Measurements from ENCODE around the gene INKA1.
"Not testable (repeated sequence)": the region's sequence is repeated elsewhere in the genome, so short reads cannot be mapped to it uniquely, and the experiment has no call there.

Gene INKA1

DNA sequence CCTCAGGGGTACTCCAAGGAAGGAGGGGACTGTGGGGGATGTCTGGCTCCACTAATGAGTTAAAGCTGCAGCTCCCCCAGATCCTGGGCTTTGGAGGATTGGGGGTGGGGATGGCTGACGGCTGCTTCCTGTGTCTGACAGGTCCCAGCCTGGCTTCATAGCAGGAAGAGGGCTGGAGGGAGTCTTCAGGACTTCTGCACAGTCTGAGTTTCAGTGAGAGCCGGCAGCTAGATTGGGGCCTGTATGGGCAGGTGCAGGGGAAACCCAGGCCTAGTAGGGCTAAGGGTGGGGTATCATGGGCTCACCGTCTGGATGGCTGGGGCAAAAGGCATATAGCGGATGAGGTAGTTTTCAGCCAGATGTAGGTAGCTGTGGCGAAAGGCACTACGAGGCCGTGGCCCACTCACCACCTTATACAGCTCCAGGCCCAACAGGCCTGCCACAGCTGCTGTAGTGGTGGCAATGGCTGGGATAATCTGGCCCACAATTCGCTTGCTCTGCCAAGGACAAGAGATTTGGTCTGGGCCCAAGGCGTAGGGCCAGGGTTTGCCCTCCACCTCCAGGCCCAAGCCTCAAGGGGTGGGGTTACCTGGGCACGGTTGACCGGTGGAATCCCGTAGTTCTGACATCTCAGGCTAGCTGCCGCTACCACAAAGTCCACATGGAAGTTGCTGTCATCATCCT is 4.5 kb downstream of the INKA1 start:
- no peak for DNase-seq (ENCODE audit: low read depth in 2 of 2)

DNA sequence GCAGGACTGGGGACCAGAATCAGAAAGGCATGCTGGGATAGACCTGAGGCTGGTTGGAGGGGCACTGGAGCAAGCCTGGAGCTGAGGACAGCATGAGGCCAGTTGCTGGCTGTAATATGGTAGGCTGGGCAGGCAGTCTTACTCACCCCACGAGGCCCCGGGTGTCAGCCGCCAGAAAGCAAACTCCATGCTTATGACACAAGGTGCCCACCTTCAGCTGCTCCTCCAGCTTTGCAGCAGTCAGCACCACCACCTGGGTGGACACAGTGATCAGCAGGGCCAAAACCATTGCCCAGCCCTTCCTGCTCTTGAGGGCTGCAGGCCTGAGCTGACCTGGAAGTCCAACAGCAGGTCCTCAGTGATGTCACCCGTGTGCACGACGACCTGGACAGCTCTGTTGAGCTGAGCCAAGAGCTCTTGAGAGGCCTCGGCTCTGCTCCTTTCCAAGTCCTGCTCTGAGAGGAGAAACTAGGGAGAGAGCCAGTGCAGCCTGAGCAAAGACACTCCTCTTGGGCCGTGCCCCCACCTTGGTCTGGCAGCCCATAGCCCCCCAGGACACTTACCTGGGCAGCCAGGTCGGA is 9.9 kb downstream of the INKA1 start:
- no peak for DNase-seq (ENCODE audit: low read depth in 2 of 2)

DNA sequence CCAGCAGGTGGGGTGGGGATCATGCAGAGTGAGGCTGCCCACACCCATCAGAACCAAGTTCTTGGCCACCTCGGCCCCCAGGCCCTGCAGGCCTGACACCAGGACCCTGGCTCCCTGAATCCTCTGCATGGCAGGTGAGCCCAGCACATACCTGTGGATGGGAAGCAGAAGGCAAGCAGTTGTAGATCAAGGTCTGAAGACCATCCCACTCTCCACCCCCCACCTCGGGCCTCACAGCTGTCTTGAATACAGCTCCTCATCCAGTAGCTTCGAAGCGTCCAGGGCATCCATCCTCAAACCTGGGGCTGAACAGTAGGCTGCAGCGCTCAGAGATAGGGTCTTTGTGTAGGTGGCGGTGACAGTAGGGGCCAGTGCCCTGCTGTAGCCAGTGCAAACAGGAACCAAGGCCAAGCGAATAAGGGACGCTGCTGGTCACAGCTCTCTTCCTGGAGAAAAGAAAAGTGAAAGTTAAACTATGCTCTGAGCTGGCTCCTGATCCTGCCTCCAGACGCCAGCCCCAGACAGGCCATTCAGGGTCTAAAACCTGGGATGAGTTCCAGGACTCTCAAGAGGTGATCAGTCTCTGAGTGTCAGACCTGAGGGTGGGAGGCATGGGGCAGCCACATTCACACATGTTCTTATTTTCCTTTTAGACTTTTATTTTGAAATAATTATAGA is 10.6 kb downstream of the INKA1 start, which contains the start of gene UBA7:
Gene UBA7, minus strand, starts transcription at position 457 of the 678 bp plus-strand sequence. Its CDS starts 166 bp downstream, at position 291.
- no peak for DNase-seq (ENCODE audit: low read depth in 2 of 2)

DNA sequence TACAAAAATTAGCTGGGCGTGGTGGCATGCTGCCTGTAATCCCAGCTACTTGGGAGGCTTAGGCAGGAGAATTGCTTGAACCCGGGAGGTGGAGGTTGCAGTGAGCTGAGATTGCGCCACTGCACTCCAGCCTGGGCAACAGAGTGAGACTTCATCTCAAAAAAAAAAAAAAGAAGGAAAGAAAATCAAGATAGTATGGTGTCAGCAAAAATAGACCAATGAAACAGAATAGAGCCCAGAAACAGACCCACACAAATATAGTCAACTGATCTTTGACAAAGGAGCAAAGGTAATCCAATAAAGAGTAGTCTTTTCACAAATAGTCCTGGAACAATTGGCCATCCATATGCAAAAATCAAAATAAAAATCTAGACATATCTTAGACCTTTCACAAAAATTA is 20.1 kb downstream of the INKA1 start:
- not testable (repeated sequence) for DNase-seq (ENCODE audit: low read depth in 2 of 2)

DNA sequence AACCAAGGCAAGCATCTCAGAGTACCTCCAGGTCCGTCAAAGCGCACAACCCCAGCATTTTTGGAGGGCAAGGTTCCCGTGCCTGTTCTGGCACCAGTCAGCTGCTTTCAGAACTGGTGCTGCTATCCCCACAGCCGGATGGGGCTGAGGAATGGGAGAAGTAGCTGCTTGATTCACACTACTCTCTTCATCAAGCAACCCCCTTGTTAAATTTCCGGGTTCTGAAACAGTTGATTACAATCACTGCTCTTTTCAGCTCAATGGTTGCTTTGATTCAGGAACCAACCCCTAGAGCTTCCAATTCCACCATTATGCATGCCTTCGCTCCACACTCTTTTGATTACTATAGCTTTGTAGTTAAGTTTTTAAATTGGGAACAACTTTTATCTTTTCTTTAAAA is 23.0 kb downstream of the INKA1 start:
- DNase-seq (ENCODE audit: low read depth in 2 of 2), result no peak

DNA sequence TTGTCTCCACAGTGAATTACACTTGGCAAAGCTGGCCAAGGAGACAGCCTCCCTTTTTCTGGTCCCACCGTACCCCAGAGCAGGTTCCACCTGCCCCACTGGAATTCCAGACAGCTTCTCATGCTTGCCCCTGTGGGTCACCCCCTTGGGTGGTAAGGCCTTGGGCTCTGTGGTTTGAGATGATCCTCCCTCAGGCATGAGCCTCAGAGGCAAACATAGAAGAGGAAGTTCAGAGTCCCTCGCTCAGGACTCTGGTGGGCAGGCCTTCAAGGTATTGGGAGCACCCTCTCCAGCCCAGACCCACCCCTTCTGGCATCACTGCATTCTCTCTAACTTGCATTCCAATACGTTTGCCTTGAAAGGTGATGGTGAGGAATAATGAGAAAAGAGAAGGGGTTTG is 28.3 kb downstream of the INKA1 start:
- DNase-seq (ENCODE audit: low read depth in 2 of 2), result no peak

DNA sequence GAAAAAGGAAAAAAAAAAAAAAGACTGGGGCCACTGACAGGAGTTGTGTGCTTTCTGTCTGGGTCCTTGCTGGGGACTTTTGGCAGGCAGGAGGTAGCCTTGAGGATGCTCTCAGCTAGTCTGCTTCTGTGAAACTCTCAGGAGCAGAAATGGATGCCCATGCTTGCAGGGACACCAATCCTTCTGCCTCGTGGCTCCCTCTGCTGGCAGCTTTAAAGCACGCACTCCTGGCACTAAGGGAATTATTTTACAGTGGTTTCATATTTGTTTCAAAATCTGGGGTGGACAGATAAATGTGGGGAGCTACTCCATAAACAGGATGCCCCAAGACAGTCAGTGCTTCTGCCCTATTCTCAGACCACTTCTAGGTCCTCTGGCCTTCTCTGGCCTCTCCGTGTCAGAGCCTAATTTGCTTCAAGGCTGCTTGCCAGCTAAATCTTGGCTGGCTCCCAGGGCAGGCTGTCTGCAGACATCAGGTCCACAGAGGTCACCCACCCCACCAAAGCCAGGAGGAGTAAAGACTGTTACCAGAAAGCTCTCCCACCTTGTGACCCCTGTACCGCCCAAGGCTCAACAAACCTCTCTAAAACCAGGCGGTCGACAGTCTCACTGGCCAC is 36.2 kb downstream of the INKA1 start:
- peak; percentile 51 to 66 for DNase-seq (ENCODE audit: low read depth in 2 of 2)

DNA sequence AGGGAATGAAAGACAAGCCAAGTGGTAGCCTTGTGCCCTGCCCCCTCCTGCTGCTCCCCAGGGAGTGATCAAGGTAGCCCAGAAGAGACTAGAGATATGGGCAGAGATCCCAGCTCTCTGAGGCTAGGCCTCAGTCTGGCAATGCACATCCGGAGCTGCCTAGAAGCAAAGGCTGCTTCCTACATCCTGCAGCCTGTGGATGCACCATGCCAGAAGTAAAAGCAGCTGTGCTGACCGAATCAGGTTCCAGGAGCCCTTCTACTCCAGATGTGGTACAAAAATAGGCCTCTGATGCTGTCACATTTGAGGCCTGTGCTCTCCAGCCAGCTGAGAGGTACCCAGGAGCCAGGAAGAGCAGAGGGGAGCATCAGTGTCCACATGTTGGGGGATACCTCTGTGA is 37.3 kb downstream of the INKA1 start:
- DNase-seq (ENCODE audit: low read depth in 2 of 2), result no peak

DNA sequence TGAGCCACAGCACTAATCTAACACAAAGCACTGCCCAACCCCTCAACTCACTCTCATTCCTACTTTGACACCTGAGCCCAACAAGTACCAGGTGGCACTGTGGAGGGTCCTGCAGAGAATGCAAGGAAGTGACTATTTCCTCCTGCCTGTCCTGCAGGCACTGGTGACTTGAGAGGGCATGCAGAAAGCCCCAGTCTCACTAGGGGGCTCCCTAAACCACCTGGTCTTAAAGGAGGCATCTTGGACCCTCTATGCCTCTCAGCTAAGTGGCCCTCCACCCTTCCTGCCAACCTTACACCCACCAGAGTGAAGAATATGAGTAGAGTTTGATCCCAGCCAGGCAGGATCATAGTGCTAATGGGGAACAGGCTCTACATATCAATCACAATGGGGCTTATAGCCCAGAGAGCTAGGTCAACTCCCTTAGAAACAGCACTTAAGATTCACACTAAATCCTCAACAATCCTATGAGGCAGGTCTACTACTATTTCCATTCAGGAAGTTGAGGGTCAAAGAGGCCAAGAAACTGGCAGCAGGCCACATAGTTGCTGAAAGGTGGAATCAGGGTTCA is 38.1 kb downstream of the INKA1 start:
- DNase-seq (ENCODE audit: low read depth in 2 of 2), result peak in 1 of 2 donors; percentile 4

DNA sequence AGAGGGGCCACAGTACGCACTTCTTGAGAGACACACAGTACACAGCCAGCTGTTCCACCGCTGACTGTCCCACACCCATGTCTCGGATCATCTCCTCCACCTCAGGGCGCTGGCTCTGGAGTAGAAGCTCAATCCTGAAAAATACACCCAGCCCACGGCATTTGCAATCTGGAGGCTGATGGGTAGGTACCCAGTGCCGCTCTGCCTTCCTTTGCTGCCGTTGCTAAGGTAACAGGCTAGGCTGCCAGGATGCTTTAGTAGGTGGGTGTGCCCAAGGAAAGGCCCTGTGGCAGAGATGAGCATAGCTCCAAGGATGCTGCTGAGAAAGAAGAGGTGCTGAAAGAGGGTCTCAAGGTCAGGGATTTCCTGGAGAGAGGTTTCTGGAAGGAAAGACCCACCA is 38.7 kb downstream of the INKA1 start:
- DNase-seq (ENCODE audit: low read depth in 2 of 2), result no peak

DNA sequence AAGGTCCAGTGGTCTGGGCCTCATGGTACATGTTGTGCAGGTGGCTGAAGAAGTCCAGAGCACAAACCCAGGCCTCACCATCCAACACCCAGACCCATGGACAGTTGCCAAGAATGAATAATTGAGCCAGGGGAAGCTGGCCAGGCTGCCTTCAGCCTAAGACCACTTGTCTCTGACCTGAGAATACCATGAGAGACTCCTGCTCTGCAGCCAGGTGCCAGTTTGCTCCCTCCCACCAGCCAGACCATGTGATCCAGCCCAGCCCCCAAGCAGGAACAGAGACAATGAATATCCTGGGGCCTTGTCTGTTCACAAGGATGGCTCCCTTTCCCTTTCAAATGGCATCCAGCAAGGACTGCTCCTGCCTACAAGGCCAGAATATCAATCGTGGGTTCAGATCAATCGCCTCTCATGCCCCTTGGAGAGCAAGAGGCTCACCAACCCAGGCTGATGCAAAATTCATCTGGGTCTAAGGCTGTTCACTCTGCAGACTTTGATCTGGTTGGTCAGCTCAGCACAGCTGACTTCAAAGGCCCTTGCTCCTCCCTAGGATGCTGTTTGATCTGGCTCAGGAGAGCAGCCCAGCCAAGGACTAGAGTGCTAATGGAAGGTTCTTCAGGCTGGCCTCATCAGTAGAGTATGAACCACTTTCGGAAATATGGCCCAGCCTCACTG is 39.9 kb downstream of the INKA1 start:
- DNase-seq (ENCODE audit: low read depth in 2 of 2), result no peak

DNA sequence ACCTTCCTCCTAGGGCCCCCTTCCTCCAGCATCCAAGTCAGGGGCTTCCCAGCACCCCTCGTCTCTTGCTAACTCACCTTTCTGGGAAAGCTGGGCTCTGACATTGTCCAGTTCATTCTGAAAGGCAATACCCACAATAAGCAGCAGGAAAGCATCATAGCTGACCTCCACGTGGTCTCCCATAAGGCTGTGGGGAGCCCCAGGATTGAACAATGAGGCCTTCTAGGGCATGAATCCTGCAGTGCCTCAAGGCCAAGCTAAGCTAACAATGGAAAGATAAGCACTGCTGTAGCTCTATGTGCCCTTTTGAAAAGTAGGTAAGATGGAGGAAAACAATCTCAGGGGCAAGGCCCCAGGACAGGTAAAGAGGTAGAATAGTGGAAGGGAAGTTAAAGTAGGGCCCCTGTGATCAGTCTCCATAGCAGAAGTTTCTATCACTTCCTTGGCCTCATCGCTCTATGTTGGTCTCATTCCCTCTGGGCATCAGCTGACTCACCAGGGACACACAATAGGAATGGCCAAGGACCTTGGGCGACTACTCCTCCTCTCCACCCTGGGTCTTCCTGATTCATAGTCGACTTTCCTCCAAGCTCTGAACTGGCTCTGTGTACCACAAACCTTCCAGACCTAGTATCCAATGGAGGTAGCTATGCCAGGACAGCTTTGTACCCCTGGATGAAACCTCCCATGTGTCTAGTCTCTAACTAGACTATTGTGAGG is 41.6 kb downstream of the INKA1 start:
- no peak for DNase-seq (ENCODE audit: low read depth in 2 of 2)

DNA sequence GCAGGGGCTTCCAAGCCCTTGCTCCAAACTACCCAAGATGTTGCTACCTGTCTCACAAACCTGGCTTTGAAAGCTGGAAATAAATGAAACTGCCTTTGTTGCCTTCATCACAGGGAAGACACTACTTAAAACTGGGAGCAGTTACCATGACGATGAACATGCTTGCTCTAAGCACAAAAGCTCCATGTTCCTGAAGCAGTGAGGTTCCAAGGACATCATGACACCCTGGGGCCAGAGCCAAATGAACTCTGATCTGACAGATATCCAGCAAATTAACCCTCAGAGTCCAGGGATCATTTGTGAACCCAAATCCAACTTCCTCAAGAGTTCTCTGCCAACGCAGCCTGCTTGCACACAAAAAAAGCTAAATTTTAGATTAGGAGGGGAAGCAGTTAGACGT is 42.6 kb downstream of the INKA1 start:
- no peak for DNase-seq (ENCODE audit: low read depth in 2 of 2)

All from stimulated activated CD8-positive, alpha-beta memory T cell treated with anti-CD3 and anti-CD28 coated beads, Interleukin-2, amount 100 ng/mL, for 48 hours (primary cell).